ENCODE results near the gene LONP2.
"Not testable (repeated sequence)": the region's sequence is repeated elsewhere in the genome, so short reads cannot be mapped to it uniquely, and the experiment has no call there.

Gene LONP2

DNA sequence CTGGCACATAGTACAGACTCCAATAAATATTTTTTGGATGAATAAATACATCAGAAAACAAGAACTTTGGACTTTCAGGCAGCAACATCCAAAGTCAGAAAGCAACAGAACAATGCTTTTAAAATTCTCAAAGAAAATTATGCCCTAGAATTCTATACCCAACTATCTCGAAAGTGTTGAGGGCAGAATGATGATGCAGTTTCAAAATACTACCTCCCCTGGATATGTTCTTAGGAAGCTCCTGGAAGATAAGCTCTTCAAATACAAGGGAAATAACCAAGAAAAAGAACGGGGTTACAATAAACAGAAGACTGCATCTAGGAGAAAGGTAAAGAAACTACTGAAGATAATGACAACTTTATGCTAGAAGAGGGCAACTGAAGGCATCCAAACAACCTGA is 130.2 kb downstream of the LONP2 start:
- Histone ChIP-seq H4K20me1 (ENCODE audit: low read depth, low read length) (peaks cover 59% of the 10 kb centered on the region), H3F3A (ENCODE audit: insufficient read depth) (no peaks in the 10 kb centered on the region), H2AFZ (ENCODE audit: low read depth, low read length, severe bottlenecking) (no peak overlapping the region), H3K9ac (ENCODE audit: low read length) (no peak overlapping the region), H3K4me3 (ENCODE audit: insufficient read depth, low read length, poor library complexity, severe bottlenecking) (no peak overlapping the region), H3K79me2 (ENCODE audit: insufficient read depth, low read length) (peaks cover 99% of the 10 kb centered on the region), H3K27me3 (ENCODE audit: low read length) (no peaks in the 10 kb centered on the region), H3K27ac (ENCODE audit: low read depth, low read length) (no peak overlapping the region), H3K36me3 (ENCODE audit: low read length) (no peaks in the 10 kb centered on the region), H3K9me2 (replicated peaks; ENCODE audit: insufficient read depth, low read length) (no peaks in the 10 kb centered on the region), H3K4me2 (ENCODE audit: low read depth, low read length, poor library complexity, severe bottlenecking) (no peak overlapping the region), H3K9me3 (ENCODE audit: insufficient read depth, low read length) (no peaks in the 10 kb centered on the region)
- no peak for TF ChIP-seq EZH2phosphoT487 (conservative IDR thresholded peaks at IDR 0.05; ENCODE audit: low read length)

- H3K9ac ChIP-seq (ENCODE audit: low read length); H3K4me3 ChIP-seq (ENCODE audit: insufficient read depth, low read length, poor library complexity, severe bottlenecking); H3F3A ChIP-seq (ENCODE audit: insufficient read depth); H3K27ac ChIP-seq (ENCODE audit: low read depth, low read length); H3K9me2 ChIP-seq (replicated peaks; ENCODE audit: insufficient read depth, low read length); H3K9me3 ChIP-seq (ENCODE audit: insufficient read depth, low read length); H3K4me2 ChIP-seq (ENCODE audit: low read depth, low read length, poor library complexity, severe bottlenecking); H3K27me3 ChIP-seq (ENCODE audit: low read length); H3K36me3 ChIP-seq (ENCODE audit: low read length); H2AFZ ChIP-seq (ENCODE audit: low read depth, low read length, severe bottlenecking): not testable (repeated sequence)
- peaks cover 73% of the 10 kb centered on the region for H4K20me1 ChIP-seq (ENCODE audit: low read depth, low read length)
- H3K79me2 ChIP-seq (ENCODE audit: insufficient read depth, low read length) = peaks cover 99% of the 10 kb centered on the region
These were observed 133.2 kb downstream of the LONP2 start for GRCh38 chr16:48377301-48377700.

DNA sequence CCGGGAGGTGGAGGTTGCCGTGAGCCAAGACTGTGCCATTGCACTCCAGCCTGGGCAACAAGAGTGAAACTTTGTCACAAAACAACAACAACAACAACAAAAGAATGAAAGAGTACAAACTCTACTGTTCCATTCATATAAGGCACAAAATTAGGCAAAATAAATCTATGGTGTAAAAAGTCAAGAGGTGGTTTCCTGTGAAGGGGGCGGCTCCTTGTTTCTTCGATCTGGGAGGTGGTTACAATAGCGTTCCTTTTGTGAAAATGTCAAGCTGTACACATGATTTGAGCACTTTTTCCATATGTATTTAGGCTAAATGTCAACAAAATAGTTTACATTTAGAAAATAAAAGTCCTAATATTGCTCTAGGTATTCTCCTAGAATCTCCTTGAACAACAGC is 134.2 kb downstream of the LONP2 start:
- Histone ChIP-seq H2AFZ (ENCODE audit: low read depth, low read length, severe bottlenecking) (no peak overlapping the region), H3K79me2 (ENCODE audit: insufficient read depth, low read length) (peaks cover 99% of the 10 kb centered on the region), H3K36me3 (ENCODE audit: low read length) (no peaks in the 10 kb centered on the region), H3K9ac (ENCODE audit: low read length) (no peak overlapping the region), H3F3A (ENCODE audit: insufficient read depth) (no peaks in the 10 kb centered on the region; the same call in 1 of the 2 replicates), H3K4me3 (ENCODE audit: insufficient read depth, low read length, poor library complexity, severe bottlenecking) (no peak overlapping the region), H3K27me3 (ENCODE audit: low read length) (no peaks in the 10 kb centered on the region), H3K4me2 (ENCODE audit: low read depth, low read length, poor library complexity, severe bottlenecking) (no peak overlapping the region), H3K9me3 (ENCODE audit: insufficient read depth, low read length) (no peaks in the 10 kb centered on the region), H3K27ac (ENCODE audit: low read depth, low read length) (no peak overlapping the region), H4K20me1 (ENCODE audit: low read depth, low read length) (peaks cover 73% of the 10 kb centered on the region), H3K9me2 (replicated peaks; ENCODE audit: insufficient read depth, low read length) (no peaks in the 10 kb centered on the region)
- TF ChIP-seq EZH2phosphoT487 (conservative IDR thresholded peaks at IDR 0.05; ENCODE audit: low read length) (no peak), CTCF (IDR thresholded peaks at IDR 0.05; ENCODE audit: insufficient read depth, low read length, poor library complexity, severe bottlenecking) (no peak)

- Histone ChIP-seq H3K4me2 (ENCODE audit: low read depth, low read length, poor library complexity, severe bottlenecking) (no peak overlapping the region), H3K27me3 (ENCODE audit: low read length) (no peaks in the 10 kb centered on the region), H3K36me3 (ENCODE audit: low read length) (no peaks in the 10 kb centered on the region), H3K4me3 (ENCODE audit: insufficient read depth, low read length, poor library complexity, severe bottlenecking) (no peak overlapping the region), H3K27ac (ENCODE audit: low read depth, low read length) (no peak overlapping the region), H2AFZ (ENCODE audit: low read depth, low read length, severe bottlenecking) (no peak overlapping the region), H4K20me1 (ENCODE audit: low read depth, low read length) (peaks cover 74% of the 10 kb centered on the region), H3K9me3 (ENCODE audit: insufficient read depth, low read length) (no peaks in the 10 kb centered on the region), H3K9me2 (replicated peaks; ENCODE audit: insufficient read depth, low read length) (no peaks in the 10 kb centered on the region), H3K9ac (ENCODE audit: low read length) (no peak overlapping the region), H3F3A (ENCODE audit: insufficient read depth) (no peaks in the 10 kb centered on the region; the same call in 1 of the 2 replicates), H3K79me2 (ENCODE audit: insufficient read depth, low read length) (peaks cover 99% of the 10 kb centered on the region)
- TF ChIP-seq EZH2phosphoT487 (conservative IDR thresholded peaks at IDR 0.05; ENCODE audit: low read length) = no peak
- no peak for TF ChIP-seq CTCF (IDR thresholded peaks at IDR 0.05; ENCODE audit: insufficient read depth, low read length, poor library complexity, severe bottlenecking)
These were observed 134.7 kb downstream of the LONP2 start for GRCh38 chr16:48378836-48379235.

Measured in SU-DHL-6 (cell line).